ENCODE results near the gene SNRPE.

GRCh38 chr1:203880606-203881005, 19.2 kb downstream of the SNRPE start:
- TF ChIP-seq ZNF449 (tag by site-specific recombination; IDR thresholded peaks at IDR 0.05) = no peak
- TF ChIP-seq, protein P1, sequence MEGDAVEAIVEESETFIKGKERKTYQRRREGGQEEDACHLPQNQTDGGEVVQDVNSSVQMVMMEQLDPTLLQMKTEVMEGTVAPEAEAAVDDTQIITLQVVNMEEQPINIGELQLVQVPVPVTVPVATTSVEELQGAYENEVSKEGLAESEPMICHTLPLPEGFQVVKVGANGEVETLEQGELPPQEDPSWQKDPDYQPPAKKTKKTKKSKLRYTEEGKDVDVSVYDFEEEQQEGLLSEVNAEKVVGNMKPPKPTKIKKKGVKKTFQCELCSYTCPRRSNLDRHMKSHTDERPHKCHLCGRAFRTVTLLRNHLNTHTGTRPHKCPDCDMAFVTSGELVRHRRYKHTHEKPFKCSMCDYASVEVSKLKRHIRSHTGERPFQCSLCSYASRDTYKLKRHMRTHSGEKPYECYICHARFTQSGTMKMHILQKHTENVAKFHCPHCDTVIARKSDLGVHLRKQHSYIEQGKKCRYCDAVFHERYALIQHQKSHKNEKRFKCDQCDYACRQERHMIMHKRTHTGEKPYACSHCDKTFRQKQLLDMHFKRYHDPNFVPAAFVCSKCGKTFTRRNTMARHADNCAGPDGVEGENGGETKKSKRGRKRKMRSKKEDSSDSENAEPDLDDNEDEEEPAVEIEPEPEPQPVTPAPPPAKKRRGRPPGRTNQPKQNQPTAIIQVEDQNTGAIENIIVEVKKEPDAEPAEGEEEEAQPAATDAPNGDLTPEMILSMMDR (tag by site-specific recombination; IDR thresholded peaks at IDR 0.05) = no peak
- TF ChIP-seq ZNF146 (tag by site-specific recombination; IDR thresholded peaks at IDR 0.05) = no peak
- TF ChIP-seq ZNF621 (tag by site-specific recombination; IDR thresholded peaks at IDR 0.05) = no peak
- no peak for TF ChIP-seq ZSCAN4 (tag by site-specific recombination; IDR thresholded peaks at IDR 0.05)
- no peak for TF ChIP-seq ZFP37 (tag by site-specific recombination; IDR thresholded peaks at IDR 0.05)
- no peak for TF ChIP-seq RBAK (tag by site-specific recombination; IDR thresholded peaks at IDR 0.05)
- TF ChIP-seq, protein P2, sequence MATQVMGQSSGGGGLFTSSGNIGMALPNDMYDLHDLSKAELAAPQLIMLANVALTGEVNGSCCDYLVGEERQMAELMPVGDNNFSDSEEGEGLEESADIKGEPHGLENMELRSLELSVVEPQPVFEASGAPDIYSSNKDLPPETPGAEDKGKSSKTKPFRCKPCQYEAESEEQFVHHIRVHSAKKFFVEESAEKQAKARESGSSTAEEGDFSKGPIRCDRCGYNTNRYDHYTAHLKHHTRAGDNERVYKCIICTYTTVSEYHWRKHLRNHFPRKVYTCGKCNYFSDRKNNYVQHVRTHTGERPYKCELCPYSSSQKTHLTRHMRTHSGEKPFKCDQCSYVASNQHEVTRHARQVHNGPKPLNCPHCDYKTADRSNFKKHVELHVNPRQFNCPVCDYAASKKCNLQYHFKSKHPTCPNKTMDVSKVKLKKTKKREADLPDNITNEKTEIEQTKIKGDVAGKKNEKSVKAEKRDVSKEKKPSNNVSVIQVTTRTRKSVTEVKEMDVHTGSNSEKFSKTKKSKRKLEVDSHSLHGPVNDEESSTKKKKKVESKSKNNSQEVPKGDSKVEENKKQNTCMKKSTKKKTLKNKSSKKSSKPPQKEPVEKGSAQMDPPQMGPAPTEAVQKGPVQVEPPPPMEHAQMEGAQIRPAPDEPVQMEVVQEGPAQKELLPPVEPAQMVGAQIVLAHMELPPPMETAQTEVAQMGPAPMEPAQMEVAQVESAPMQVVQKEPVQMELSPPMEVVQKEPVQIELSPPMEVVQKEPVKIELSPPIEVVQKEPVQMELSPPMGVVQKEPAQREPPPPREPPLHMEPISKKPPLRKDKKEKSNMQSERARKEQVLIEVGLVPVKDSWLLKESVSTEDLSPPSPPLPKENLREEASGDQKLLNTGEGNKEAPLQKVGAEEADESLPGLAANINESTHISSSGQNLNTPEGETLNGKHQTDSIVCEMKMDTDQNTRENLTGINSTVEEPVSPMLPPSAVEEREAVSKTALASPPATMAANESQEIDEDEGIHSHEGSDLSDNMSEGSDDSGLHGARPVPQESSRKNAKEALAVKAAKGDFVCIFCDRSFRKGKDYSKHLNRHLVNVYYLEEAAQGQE (tag by site-specific recombination; IDR thresholded peaks at IDR 0.05) = no peak
- no peak for TF ChIP-seq GLI4 (tag by site-specific recombination; IDR thresholded peaks at IDR 0.05)
- TF ChIP-seq TCF7L2 (IDR thresholded peaks at IDR 0.05; ENCODE audit: borderline replicate concordance, low read depth, low read length) = no peak
- TF ChIP-seq KLF16 (tag by site-specific recombination; IDR thresholded peaks at IDR 0.05) = no peak
- TF ChIP-seq ZNF132 (tag by site-specific recombination; IDR thresholded peaks at IDR 0.05; ENCODE audit: borderline replicate concordance) = no peak

Measured in HEK293 (cell line).